HG02973 (cell line): ENCODE results near the gene COL8A1.

Source experiments
- ATAC-seq: cut with Tn5 transposase; IDR thresholded peaks from one replicate; pipeline ENCODE4 v1.9.1; 2021; ENCODE audit warnings: moderate library complexity; ENCODE audit not compliant: unreplicated experiment

COL8A1 gene

GRCh38 chr3:99753268-99753975, 115.0 kb downstream of the COL8A1 start:
- ATAC-seq: peak; percentile 85

- no peak for ATAC-seq
These were observed 117.4 kb downstream of the COL8A1 start for GRCh38 chr3:99755831-99756230.

- no peak for ATAC-seq
These were observed 119.6 kb downstream of the COL8A1 start for GRCh38 chr3:99757966-99758365.

GRCh38 chr3:99758502-99759177, 120.2 kb downstream of the COL8A1 start:
- ATAC-seq: no peak

- ATAC-seq: no peak
These were observed 121.6 kb downstream of the COL8A1 start for GRCh38 chr3:99760031-99760430.

GRCh38 chr3:99760629-99761028, 122.2 kb downstream of the COL8A1 start:
- no peak for ATAC-seq

GRCh38 chr3:99761415-99762165, 123.2 kb downstream of the COL8A1 start:
- ATAC-seq: no peak

GRCh38 chr3:99762901-99763300, 124.5 kb downstream of the COL8A1 start:
- ATAC-seq: no peak

- no peak for ATAC-seq
These were observed 126.0 kb downstream of the COL8A1 start for GRCh38 chr3:99764377-99764776.

- no peak for ATAC-seq
These were observed 126.9 kb downstream of the COL8A1 start for GRCh38 chr3:99765042-99765942.

GRCh38 chr3:99767291-99767690, 128.9 kb downstream of the COL8A1 start:
- ATAC-seq: no peak

- ATAC-seq: no peak
These were observed 129.7 kb downstream of the COL8A1 start for GRCh38 chr3:99768126-99768525.

- no peak for ATAC-seq
These were observed 130.6 kb downstream of the COL8A1 start for GRCh38 chr3:99768808-99769501.

GRCh38 chr3:99772171-99772570, 133.8 kb downstream of the COL8A1 start:
- no peak for ATAC-seq

GRCh38 chr3:99772671-99773070, 134.3 kb downstream of the COL8A1 start:
- no peak for ATAC-seq

GRCh38 chr3:99774467-99774866, 136.1 kb downstream of the COL8A1 start:
- ATAC-seq: peak; percentile 99

- no peak for ATAC-seq
These were observed 138.3 kb downstream of the COL8A1 start for GRCh38 chr3:99776516-99777209.

GRCh38 chr3:99777210-99777549, 138.8 kb downstream of the COL8A1 start:
- ATAC-seq: no peak

- ATAC-seq: no peak
These were observed 139.3 kb downstream of the COL8A1 start for GRCh38 chr3:99777708-99778107.

GRCh38 chr3:99780749-99781148, 142.4 kb downstream of the COL8A1 start:
- no peak for ATAC-seq
